ENCODE measurements around the gene CARMIL1.

DNA sequence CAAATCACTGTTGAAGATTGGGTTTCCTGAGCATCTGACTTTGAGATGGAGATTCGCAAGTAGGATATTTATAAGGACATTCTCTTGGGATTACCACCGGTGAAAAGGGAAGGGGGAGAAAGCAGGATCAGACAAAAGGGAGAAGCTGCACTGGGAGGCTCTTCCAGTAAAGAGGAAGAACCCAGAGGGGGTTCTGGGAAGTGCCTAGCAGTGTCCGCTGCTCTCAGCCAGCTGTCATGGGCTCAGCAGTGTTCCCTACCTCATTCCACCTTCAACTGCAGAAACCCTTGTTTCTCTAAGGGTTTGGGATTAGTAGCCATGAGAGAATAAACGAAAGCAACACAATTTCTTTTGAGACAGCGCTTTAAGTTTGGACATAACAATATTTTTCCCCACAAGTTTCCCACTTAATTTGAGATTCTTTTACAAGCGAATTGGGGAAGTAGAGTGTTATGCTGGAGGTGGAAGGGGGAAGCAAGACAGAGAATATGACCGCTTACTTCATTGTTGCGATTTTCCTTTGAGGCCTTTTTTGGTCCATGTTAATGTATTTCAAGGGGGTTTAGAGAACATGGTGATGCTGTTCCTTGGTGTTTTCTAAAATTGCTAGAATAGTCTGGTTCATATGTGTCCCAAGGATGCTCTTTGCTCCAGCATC, 218.3 kb downstream of the CARMIL1 start:
- TF ChIP-seq, protein P1, sequence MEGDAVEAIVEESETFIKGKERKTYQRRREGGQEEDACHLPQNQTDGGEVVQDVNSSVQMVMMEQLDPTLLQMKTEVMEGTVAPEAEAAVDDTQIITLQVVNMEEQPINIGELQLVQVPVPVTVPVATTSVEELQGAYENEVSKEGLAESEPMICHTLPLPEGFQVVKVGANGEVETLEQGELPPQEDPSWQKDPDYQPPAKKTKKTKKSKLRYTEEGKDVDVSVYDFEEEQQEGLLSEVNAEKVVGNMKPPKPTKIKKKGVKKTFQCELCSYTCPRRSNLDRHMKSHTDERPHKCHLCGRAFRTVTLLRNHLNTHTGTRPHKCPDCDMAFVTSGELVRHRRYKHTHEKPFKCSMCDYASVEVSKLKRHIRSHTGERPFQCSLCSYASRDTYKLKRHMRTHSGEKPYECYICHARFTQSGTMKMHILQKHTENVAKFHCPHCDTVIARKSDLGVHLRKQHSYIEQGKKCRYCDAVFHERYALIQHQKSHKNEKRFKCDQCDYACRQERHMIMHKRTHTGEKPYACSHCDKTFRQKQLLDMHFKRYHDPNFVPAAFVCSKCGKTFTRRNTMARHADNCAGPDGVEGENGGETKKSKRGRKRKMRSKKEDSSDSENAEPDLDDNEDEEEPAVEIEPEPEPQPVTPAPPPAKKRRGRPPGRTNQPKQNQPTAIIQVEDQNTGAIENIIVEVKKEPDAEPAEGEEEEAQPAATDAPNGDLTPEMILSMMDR (IDR thresholded peaks at IDR 0.05), result no peak
- no peak for TF ChIP-seq POLR2A (IDR thresholded peaks at IDR 0.05)
